Common myeloid progenitor, CD34-positive (primary cell): ENCODE measurements around the gene ANKRD27.
A peak's percentile ranks its signal among the peaks of the same experiment; 100 is the strongest.
"Not testable (repeated sequence)": the region's sequence is repeated elsewhere in the genome, so short reads cannot be mapped to it uniquely, and the experiment has no call there.

Experiments
- CTCF ChIA-PET: fragments of 350-600 bp; sonication (Branson Sonifier 250); formaldehyde crosslinking; loops from one replicate; lab custom pipeline; 2021; ENCODE audit warnings: antibody characterized with exemption; lab: Charles Lee
- POLR2A ChIA-PET: fragments of 350-600 bp; sonication (Branson Sonifier 250); formaldehyde crosslinking; loops from one replicate; lab custom pipeline; 2021; ENCODE audit warnings: antibody characterized with exemption; lab: Charles Lee
- DNase-seq, 3 donors: peaks; one replicate each; pipeline versions ENCODE4 v3.0.0 to v3.0.0-alpha.2; 2013
- H3K27ac ChIP-seq, 2 experiments: 1 replicate in 1 of 2; 2 replicates in 1 of 2; pipeline ENCODE4 v1.7.0; 2013; ENCODE audit warnings: inconsistent platforms in 2 of 2, low read length in 2 of 2, mild to moderate bottlenecking in 2 of 2, low read depth in 1 of 2, moderate library complexity in 1 of 2; ENCODE audit not compliant: severe bottlenecking in 2 of 2, insufficient read depth in 1 of 2, poor library complexity in 1 of 2
- H3K27me3 ChIP-seq, 5 experiments: replicated peaks in 2 of 5; 1 replicate in 3 of 5; 2 replicates in 2 of 5; pipeline versions ENCODE4 v1.6.1 to v1.7.0; 2013; ENCODE audit warnings: low read length in 4 of 5, mild to moderate bottlenecking in 2 of 5, moderate library complexity in 2 of 5, inconsistent platforms in 1 of 5; ENCODE audit not compliant: insufficient read depth in 5 of 5, control insufficient read depth in 4 of 5
- H3K36me3 ChIP-seq, 4 experiments: 1 replicate in 2 of 4; 2 replicates in 2 of 4; pipeline versions ENCODE4 v1.6.1 to v1.7.0; 2013; ENCODE audit warnings: low read length in 3 of 4, control low read depth in 1 of 4, mild to moderate bottlenecking in 1 of 4; ENCODE audit not compliant: control insufficient read depth in 4 of 4, insufficient read depth in 4 of 4
- H3K4me1 ChIP-seq, 4 experiments: 1 replicate in 3 of 4; 2 replicates in 1 of 4; pipeline versions ENCODE4 v1.6.1 to v1.7.1; 2013; ENCODE audit warnings: low read length in 3 of 4, mild to moderate bottlenecking in 3 of 4, control low read depth in 1 of 4, inconsistent platforms in 1 of 4, moderate library complexity in 1 of 4; ENCODE audit not compliant: control insufficient read depth in 4 of 4, insufficient read depth in 4 of 4; ENCODE audit errors: control extremely low read depth in 1 of 4
- H3K4me3 ChIP-seq, 7 experiments: 1 replicate in 4 of 7; 2 replicates in 3 of 7; pipeline versions ENCODE4 v1.5.1 to v1.7.0; 2013; ENCODE audit warnings: mild to moderate bottlenecking in 7 of 7, low read length in 6 of 7, moderate library complexity in 6 of 7, inconsistent platforms in 2 of 7, low read depth in 2 of 7, control low read depth in 1 of 7; ENCODE audit not compliant: insufficient read depth in 4 of 7, control insufficient read depth in 1 of 7; ENCODE audit errors: extremely low read depth in 1 of 7
- H3K9me3 ChIP-seq, 5 experiments: 1 replicate in 4 of 5; 2 replicates in 1 of 5; pipeline versions ENCODE4 v1.6.1 to v1.7.1; 2013; ENCODE audit warnings: low read length in 4 of 5, mild to moderate bottlenecking in 2 of 5, inconsistent platforms in 1 of 5, low read depth in 1 of 5, moderate library complexity in 1 of 5; ENCODE audit not compliant: control insufficient read depth in 4 of 5, insufficient read depth in 2 of 5; ENCODE audit errors: control extremely low read depth in 1 of 5
- WGBS: methylation state at CpG from one replicate; pipeline ENCODE4 v1.1.5; 2013; ENCODE audit not compliant: insufficient coverage; 5-methylcytosine and 5-hydroxymethylcytosine counted together

The ANKRD27 gene

GRCh38 chr19:32572700-32573491 lies 102.1 kb downstream of the ANKRD27 start:
- POLR2A ChIA-PET, H3K27me3 ChIP-seq, H3K4me1 ChIP-seq, H3K36me3 ChIP-seq, H3K27ac ChIP-seq, H3K4me3 ChIP-seq, H3K9me3 ChIP-seq: not testable (repeated sequence)
- CTCF ChIA-PET = interaction anchor here (0.9 to 1.0 kb wide), 3 partner anchors 52 to 108 kb away, joined by 3 read pairs; no protein-coding TSS in a partner anchor
- WGBS = 90% methylated on average over 11 of the region's 21 CpGs
- DNase-seq = peak in 1 of 3 donors; percentile 27

GRCh38 chr19:32571471-32572075 lies 103.4 kb downstream of the ANKRD27 start:
- H3K27me3 ChIP-seq, DNase-seq, H3K27ac ChIP-seq, H3K9me3 ChIP-seq, H3K4me3 ChIP-seq, H3K4me1 ChIP-seq, POLR2A ChIA-PET, H3K36me3 ChIP-seq: not testable (repeated sequence)
- WGBS = 100% methylated on average over 2 of the region's 36 CpGs
- CTCF ChIA-PET = interaction anchor here (0.9 to 1.0 kb wide), 2 partner anchors 91 to 107 kb away, joined by 3 read pairs; no protein-coding TSS in a partner anchor

GRCh38 chr19:32570081-32570785 lies 104.7 kb downstream of the ANKRD27 start:
- no peaks in the 10 kb centered on the region for H3K9me3 ChIP-seq
- peaks cover 0 to 2% (median 0%) of the 10 kb centered on the region in 4 experiments for H3K4me1 ChIP-seq
- WGBS = 40% methylated on average over 13 of the region's 15 CpGs
- no peak overlapping the region for H3K4me3 ChIP-seq
- H3K27ac ChIP-seq = no peak overlapping the region
- ChIA-PET POLR2A (interaction anchor here (0.6 kb wide), 1 partner anchor 50 kb away, joined by 7 read pairs; no protein-coding TSS in a partner anchor), CTCF (interaction anchor here (0.7 to 2.8 kb wide), 6 partner anchors 66 to 1887 kb away, joined by 3 to 18 read pairs (median 4); no protein-coding TSS in a partner anchor)
- no peaks in the 10 kb centered on the region for H3K36me3 ChIP-seq
- peak; percentile 63 to 83 (median 76) for DNase-seq
- H3K27me3 ChIP-seq = peaks cover 0 to 8% (median 3%) of the 10 kb centered on the region in 5 experiments

GRCh38 chr19:32567486-32567885 lies 107.5 kb downstream of the ANKRD27 start:
- H3K36me3 ChIP-seq = no peaks in the 10 kb centered on the region
- WGBS = 91% methylated on average over 7 of the region's 9 CpGs
- ChIA-PET POLR2A (no interaction called here), CTCF (interaction anchor here (1.2 kb wide), 1 partner anchor 228 kb away, joined by 5 read pairs; no protein-coding TSS in a partner anchor)
- H3K9me3 ChIP-seq = no peaks in the 10 kb centered on the region
- peaks cover 0 to 5% (median 3%) of the 10 kb centered on the region in 5 experiments for H3K27me3 ChIP-seq
- no peak overlapping the region for H3K4me3 ChIP-seq
- no peak for DNase-seq
- H3K4me1 ChIP-seq = peaks cover 0 to 2% (median 0%) of the 10 kb centered on the region in 4 experiments
- H3K27ac ChIP-seq = no peak overlapping the region

GRCh38 chr19:32566246-32566830 lies 108.6 kb downstream of the ANKRD27 start:
- Histone ChIP-seq H3K4me1 (peaks cover 0 to 2% (median 0%) of the 10 kb centered on the region in 4 experiments), H3K4me3 (no peak overlapping the region), H3K27me3 (peaks cover 0 to 5% (median 3%) of the 10 kb centered on the region in 5 experiments), H3K36me3 (no peaks in the 10 kb centered on the region), H3K27ac (no peak overlapping the region), H3K9me3 (no peaks in the 10 kb centered on the region)
- DNase-seq = no peak
- 100% methylated on average over 3 of the region's 5 CpGs for WGBS
- ChIA-PET POLR2A (interaction anchor here (0.6 kb wide), 1 partner anchor 14 kb away, joined by 4 read pairs; the partner anchor contains the start of gene PDCD5), CTCF (interaction anchor here (1.2 to 1.4 kb wide), 2 partner anchors 102 to 226 kb away, joined by 4 to 5 read pairs; no protein-coding TSS in a partner anchor)

- CTCF ChIA-PET = interaction anchor here (0.7 kb wide), 1 partner anchor 485 kb away, joined by 3 read pairs; no protein-coding TSS in a partner anchor
- Histone ChIP-seq H3K27ac (no peak overlapping the region), H3K4me1 (no peaks in the 10 kb centered on the region), H3K27me3 (peaks cover 0 to 5% (median 0%) of the 10 kb centered on the region in 5 experiments), H3K9me3 (no peaks in the 10 kb centered on the region), H3K4me3 (no peak overlapping the region), H3K36me3 (no peaks in the 10 kb centered on the region)
- no peak for DNase-seq
- POLR2A ChIA-PET = no interaction called here
- WGBS = 97% methylated on average over 5 of the region's 9 CpGs
These were observed 111.2 kb downstream of the ANKRD27 start for GRCh38 chr19:32563761-32564160.
